ENCODE measurements around the gene RHEBL1.

Gene RHEBL1

GRCh38 chr12:49069507-49070346 is at the start of gene RHEBL1:
Gene RHEBL1, minus strand, starts transcription at chr12:49069979. Its CDS starts 194 bp downstream, at chr12:49069785.
- DNase-seq = peak; percentile 98

DNA sequence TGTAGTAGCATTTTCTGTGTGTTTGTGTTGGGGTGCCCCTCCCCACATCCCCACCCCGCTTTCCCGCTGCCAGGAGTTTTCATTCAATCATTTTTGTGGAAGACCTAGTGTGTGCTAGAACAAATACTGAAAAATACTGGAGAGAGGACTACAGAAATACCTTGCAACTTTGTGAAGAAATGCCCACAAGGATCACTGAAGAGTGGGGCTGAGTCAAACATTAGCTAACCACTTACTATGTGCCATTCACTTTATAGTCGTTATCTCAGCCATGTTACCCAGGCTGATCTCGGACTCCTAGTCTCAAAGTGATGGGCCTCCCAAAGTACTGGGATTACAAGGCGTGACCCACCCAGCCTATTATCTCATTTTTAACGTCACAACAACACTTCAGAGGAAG is 41.4 kb upstream of the RHEBL1 start:
- DNase-seq = no peak

GRCh38 chr12:49110464-49111155 is 40.8 kb upstream of the RHEBL1 start, which contains the start of gene LMBR1L:
Gene LMBR1L, minus strand, starts transcription at chr12:49110847. Its CDS starts 292 bp downstream, at chr12:49110555.
- DNase-seq = peak; percentile 88

DNA sequence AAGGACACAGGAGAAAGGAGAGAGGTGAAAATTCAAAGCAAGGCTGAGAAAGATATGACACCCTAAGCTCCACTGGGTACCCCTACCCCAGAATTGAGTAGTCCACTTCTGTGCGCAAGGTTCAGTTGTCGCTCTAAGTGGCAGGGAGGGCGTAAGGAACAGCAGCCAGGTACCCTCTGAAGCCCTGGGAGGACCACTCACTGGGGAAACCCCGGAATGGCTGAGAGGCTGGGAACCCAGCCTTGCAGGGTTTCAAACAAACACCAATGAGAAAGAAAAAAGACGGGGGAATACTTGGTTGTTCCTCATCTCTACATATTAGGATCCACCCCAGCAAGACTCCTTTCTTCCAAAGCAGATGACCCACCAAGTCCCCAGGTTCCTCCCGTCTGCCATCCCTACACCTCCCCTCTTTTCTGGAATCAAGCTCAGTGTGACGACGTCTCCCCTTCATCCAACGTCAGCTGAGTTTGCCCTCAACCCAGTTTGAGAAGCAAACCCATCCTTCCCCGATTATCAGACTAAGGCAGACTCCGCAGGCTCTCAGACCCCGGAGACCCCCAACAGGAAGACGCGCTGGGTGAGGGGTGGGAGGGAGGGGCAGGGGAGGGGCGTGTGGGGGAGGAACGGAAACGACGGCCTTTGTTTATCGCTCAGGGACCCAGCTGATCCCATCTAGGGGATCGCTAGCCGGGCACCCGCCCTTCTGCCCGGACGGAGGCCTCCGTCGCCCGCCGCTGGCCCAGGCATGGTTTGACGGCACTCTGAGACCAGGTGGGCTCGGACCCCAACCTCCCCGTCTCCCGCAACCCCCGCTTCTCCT is 40.1 kb upstream of the RHEBL1 start:
- no peak for DNase-seq

GRCh38 chr12:49108958-49109404 is 39.2 kb upstream of the RHEBL1 start:
- no peak for DNase-seq

GRCh38 chr12:49105504-49106084 is 35.8 kb upstream of the RHEBL1 start:
- DNase-seq = no peak

- DNase-seq = no peak
Measured at GRCh38 chr12:49104822-49105221, 35.0 kb upstream of the RHEBL1 start.

GRCh38 chr12:49100380-49100779 is 30.6 kb upstream of the RHEBL1 start:
- DNase-seq = no peak

GRCh38 chr12:49098703-49099102 is 28.9 kb upstream of the RHEBL1 start:
- no peak for DNase-seq

DNA sequence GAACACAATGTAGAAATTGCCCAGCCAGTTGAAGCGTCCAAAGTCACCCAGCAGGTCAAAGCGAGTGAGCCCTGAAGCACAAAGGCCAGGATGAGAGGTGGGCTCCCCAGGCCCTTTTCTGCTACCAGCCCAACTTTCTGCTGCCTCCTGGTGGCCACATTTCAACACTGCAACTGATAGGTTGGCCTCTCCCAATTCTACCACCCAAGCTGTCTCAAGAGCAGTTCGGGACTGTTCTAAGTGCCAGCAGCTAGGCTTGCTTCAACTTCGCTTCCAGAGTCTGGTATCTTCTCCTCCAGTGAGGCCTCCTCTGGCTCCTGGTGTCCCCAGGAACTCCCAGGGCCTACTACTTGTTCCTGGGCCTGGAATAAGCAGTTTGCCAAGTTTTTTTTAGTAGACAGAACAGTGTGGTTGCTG is 28.3 kb upstream of the RHEBL1 start:
- DNase-seq = peak; percentile 54

DNA sequence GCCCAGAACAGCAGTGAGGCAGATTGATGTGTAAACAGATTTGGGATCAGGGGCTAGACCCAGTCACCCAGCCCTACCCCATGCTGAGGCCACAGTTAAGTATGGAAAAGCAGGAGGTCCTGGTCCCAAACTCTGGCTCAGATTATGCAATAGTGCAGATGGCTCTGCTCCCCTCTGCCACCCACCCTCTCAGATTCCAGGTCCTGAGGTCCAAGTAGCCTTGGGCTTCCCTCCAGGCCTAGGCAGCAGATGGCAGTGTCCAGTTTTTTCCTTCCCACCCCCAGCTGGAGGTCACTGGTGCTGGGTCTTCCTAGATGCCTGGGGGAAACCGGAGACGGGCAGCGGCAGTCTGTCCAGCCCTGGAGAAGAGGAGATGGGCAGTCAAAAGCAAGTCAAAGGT is 27.6 kb upstream of the RHEBL1 start:
- DNase-seq = no peak

GRCh38 chr12:49094975-49095365 is 25.2 kb upstream of the RHEBL1 start:
- DNase-seq = no peak

GRCh38 chr12:49094160-49094974 is 24.6 kb upstream of the RHEBL1 start, which contains the start of gene DHH:
Gene DHH, minus strand, starts transcription at chr12:49094801. Its CDS starts 289 bp downstream, at chr12:49094512.
- DNase-seq = no peak

GRCh38 chr12:49093792-49094159 is 24.0 kb upstream of the RHEBL1 start:
- DNase-seq = no peak

DNA sequence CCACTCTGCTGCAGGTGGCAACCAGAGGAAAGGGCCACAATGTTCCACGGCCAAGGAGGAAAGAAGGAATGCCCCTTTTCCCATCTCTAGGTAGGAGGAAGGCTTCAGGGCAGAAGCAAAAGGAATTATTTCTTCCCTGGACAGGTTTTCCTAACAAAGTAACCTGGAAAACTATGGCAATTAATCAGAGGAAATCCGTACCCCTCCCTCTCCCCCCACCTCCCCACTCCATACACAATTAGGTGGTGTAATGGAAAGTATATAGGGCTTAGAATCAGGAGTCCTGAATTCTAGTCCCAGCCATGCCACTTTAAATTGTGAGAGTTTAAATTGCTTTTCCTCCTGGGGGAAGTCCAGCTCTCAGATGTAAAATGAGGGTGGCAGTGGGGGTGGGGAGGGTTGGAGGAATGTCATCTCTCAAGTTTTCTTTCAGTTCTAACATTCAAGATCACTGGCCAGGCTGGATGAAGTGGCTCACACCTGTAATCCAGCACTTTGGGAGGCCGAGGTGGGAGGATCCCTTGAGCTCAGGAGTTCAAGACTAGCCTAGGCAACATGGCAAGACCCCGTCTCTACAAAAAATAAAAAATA is 23.1 kb upstream of the RHEBL1 start:
- no peak for DNase-seq

- DNase-seq = peak; percentile 64
Measured at GRCh38 chr12:49092086-49092815, 22.5 kb upstream of the RHEBL1 start.

DNA sequence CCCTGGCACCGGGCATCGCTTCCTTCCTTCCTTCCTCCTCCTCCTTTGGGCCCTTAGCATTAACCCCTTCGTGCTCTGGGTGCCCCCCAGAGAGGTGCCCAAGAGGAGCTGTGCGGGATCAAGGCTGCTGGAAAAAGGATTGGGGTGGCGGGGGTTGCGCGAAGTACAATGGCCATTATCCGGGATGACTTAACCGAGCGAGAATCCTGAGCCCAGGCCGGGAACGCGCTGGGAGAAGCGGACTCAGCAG is 22.0 kb upstream of the RHEBL1 start:
- DNase-seq = no peak

- no peak for DNase-seq
Measured at GRCh38 chr12:49091056-49091835, 21.5 kb upstream of the RHEBL1 start.

DNA sequence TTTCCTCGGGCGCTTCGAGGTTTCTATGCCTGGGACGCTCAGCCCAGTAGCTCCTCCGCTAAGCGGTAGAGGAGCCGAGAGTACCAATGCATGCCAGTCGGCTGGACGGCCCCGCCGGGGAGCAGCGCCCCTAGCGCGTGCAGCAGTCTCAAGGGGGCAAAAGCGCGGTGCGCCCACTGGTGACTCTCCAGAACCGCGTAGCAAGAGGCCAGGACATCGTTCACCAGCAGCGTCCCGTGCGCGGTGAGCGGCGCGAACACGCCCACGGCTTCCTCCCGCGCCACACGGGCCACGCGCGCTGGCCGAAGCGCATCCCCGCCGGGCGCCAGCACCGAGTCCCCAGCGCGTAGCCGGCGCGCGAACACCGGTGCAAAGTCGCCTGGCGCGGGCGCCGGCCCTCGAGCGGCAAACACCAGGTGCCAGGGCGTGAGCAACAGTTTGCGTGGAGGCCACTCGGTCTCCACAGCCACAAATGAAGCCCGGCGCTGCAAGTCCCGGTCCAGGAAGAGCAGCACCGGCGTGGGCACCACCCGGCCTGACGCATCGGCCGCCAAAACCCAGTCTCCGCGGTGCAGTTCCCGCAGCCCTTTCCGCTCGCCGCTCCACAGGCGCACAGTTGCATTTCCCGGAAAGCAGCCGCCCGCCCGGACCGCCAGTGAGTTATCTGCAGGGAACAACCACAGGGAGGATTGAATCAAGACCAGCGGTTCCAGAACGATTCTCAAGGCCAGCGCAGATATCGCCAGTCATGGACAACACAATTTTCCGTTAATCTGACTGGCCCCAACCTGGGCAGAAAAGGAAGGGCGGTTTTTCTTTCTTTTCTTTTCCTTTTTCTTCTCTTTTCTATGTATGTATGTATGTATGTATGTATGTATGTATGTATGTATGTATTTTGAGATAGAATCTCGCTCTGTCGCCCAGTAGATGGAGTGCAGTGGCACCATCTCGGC is 20.3 kb upstream of the RHEBL1 start:
- DNase-seq = peak; percentile 34

Measured in stimulated activated CD4-positive, alpha-beta T cell treated with anti-CD3 and anti-CD28 coated beads, Interleukin-12 subunit alpha, Interleukin-12 subunit beta, amount 100 ng/mL, for 4 hours (primary cell).